Heart left ventricle (tissue), 16 donors: ENCODE measurements around the gene DPEP2NB. TPM values are rescaled to one million over a fixed set of nuclear protein-coding genes. Genes with fewer than 3 reads are reported as not detected.

Experiments used
- ATAC-seq, 4 donors: fragments of 200-7000 bp; cut with Tn5 transposase; one replicate each; pipeline ENCODE4 v1.9.1; 2020 to 2022; ENCODE audit warnings: moderate library complexity in 4 of 4, mild to moderate bottlenecking in 3 of 4, moderate number of reproducible peaks in 1 of 4
- DNase-seq, 5 donors: peaks; one replicate each; pipeline ENCODE4 v3.0.0-alpha.2; 2020
- H3K27ac ChIP-seq, 12 donors: fragments of 200-600 bp; sonication (generic) in 4 of 12; one replicate each; pipeline versions ENCODE4 v1.5.0 to v1.8.0; 2016 to 2022; ENCODE audit warnings: mild to moderate bottlenecking in 2 of 12
- H3K27me3 ChIP-seq, 9 donors: fragments of 200-600 bp; sonication (generic) in 2 of 9; one replicate each; pipeline versions ENCODE4 v1.5.1 to v1.8.0; 2016 to 2022; ENCODE audit warnings: mild to moderate bottlenecking in 3 of 9
- H3K36me3 ChIP-seq, 9 donors: fragments of 200-600 bp; sonication (generic) in 2 of 9; one replicate each; pipeline versions ENCODE4 v1.5.0 to v1.8.0; 2018 to 2022; ENCODE audit warnings: mild to moderate bottlenecking in 2 of 9
- H3K4me1 ChIP-seq, 12 donors: fragments of 200-600 bp; sonication (generic) in 4 of 12; one replicate each; pipeline versions ENCODE4 v1.5.0 to v1.8.0; 2016 to 2022; ENCODE audit warnings: mild to moderate bottlenecking in 3 of 12
- H3K4me3 ChIP-seq, 12 donors: fragments of 200-600 bp; sonication (generic) in 4 of 12; one replicate each; pipeline versions ENCODE4 v1.5.0 to v1.8.0; 2017 to 2022; ENCODE audit warnings: mild to moderate bottlenecking in 9 of 12, moderate library complexity in 4 of 12
- H3K9me3 ChIP-seq, 12 donors: fragments of 200-600 bp; sonication (generic) in 4 of 12; one replicate each; pipeline versions ENCODE4 v1.5.0 to v1.8.0; 2016 to 2022; ENCODE audit warnings: mild to moderate bottlenecking in 1 of 12
- POLR2A ChIP-seq, 2 donors: fragments of 450-650 bp; IDR thresholded peaks; one replicate each; pipeline ENCODE4 v1.6.1; 2017; ENCODE audit warnings: antibody characterized with exemption in 2 of 2, mild to moderate bottlenecking in 2 of 2, moderate library complexity in 2 of 2
- WGBS, 4 donors: extraction: QIAGEN DNeasy Blood & Tissue Kit in 2 of 4; methylation state at CpG; one replicate each; pipeline versions ENCODE4 v1.1.5 to v1.1.7; 2013 to 2018; 5-methylcytosine and 5-hydroxymethylcytosine counted together
- intact Hi-C, 10 donors: fragments of 100-400 bp; cut with DNase I; formaldehyde crosslinking; loops; one replicate each; pipeline versions ENCODE4 v1.11.1 to v1.14.2; 2022
- polyA plus RNA-seq, 2 donors: library from polyadenylated mRNA; stranded (reverse); fragments of 200-250 nt; gene quantifications; one replicate each; pipeline ENCODE4 v1.2.3, GENCODE V29; 2013
- total RNA-seq, 9 donors: library from RNA; depleted of rRNA in 2 of 9; stranded (reverse); fragments of >200 nt in 2 of 9; fragmentation: NEBNext Ultra II Directional in 3 of 9; extraction: Animal tissue kit (Norgen Biotek cat#: 25700) in 3 of 9; gene quantifications; one replicate each; pipeline versions ENCODE4 v1.1.0 to v1.2.4, GENCODE V29; 2016 to 2023
- TF ChIP-seq, protein P1 (sequence below), 12 donors: fragments of 200-600 bp; sonication (generic) in 4 of 12; IDR thresholded peaks; one replicate each; pipeline versions ENCODE4 v1.5.0 to v1.8.0; 2018 to 2022; ENCODE audit warnings: antibody characterized with exemption in 12 of 12, mild to moderate bottlenecking in 5 of 12
- donor health status: ischemic (EF 13 %, LVEDD 7.1; RV severe dilation, severe dysfunction).
- donor health status: healthy with polysubstance abuse.
- donor health status: DM: no; HTN: yes; CAD: no.
- donor health status: DM: no; HTN: no; CAD: no.
- donor health status: ischemic (EF 25% LVEDD 6.9; RV normal size, moderate dysfunction).
- donor health status: ischemic (EF 25% LVEDD 5.7; RV mildly dilated, moderate dysfunction).
- donor health status: healthy.
- donor health status: DM: yes; HTN: yes; CAD: no.
- donor health status: ischemic (EF 35%, LVEDD 5.7; RV mildly dilated, moderate dysfunction).
- donor health status: nonischemic (EF 11% LVEDD 7.7; RV severe dilation, severe dysfunction).
- donor health status: DM: yes; HTN: yes; CAD: no.
- donor health status: PGD.
- donor health status: ischemic (EF 29% LVEDD 5.4; RV normal size, mild dysfunction).
- donor health status: nonischemic (EF 23%, LVEDD 6.1; RV moderate dilation, normal function).

The DPEP2NB gene
- total and polyA plus RNA-seq, 11 donors = not detected

DNA sequence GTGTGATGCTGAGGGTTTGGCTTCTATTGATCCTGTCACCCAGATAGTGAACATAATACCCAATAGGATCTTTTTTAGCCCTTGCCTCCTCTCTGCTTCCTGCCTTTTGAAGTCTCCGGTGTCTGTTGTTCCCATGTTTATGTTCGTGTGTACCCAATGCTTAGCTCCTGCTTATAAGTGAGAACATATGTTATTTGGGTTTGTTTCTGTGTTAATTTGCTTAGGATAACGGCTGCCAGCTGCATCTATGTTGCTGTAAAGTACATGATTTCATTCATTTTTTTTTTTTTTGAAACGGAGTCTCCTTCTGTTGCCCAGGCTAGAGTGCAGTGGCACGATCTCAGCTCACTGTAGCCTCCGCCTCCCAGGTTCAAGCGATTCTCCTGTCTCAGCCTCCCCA lies 30.4 kb upstream of the DPEP2NB start:
- Histone ChIP-seq H3K27me3 (no peaks in the 10 kb centered on the region), H3K4me1 (peaks cover 0 to 15% (median 0%) of the 10 kb centered on the region in 12 donors), H3K27ac (no peak overlapping the region), H3K9me3 (no peaks in the 10 kb centered on the region), H3K4me3 (no peak overlapping the region), H3K36me3 (peaks cover 0 to 50% (median 13%) of the 10 kb centered on the region in 9 donors)
- ATAC-seq (no peak), DNase-seq (no peak)
- intact Hi-C loops = loop anchor here in 6 of 10 donors (10.0 kb wide), 5 partner anchors 51 to 521 kb away; partner anchors contain the start of genes DPEP2 (in 2 of the 6), NRN1L (in 1 of the 6) and RIPOR1 (in 1 of the 6)
- TF ChIP-seq, protein P1, sequence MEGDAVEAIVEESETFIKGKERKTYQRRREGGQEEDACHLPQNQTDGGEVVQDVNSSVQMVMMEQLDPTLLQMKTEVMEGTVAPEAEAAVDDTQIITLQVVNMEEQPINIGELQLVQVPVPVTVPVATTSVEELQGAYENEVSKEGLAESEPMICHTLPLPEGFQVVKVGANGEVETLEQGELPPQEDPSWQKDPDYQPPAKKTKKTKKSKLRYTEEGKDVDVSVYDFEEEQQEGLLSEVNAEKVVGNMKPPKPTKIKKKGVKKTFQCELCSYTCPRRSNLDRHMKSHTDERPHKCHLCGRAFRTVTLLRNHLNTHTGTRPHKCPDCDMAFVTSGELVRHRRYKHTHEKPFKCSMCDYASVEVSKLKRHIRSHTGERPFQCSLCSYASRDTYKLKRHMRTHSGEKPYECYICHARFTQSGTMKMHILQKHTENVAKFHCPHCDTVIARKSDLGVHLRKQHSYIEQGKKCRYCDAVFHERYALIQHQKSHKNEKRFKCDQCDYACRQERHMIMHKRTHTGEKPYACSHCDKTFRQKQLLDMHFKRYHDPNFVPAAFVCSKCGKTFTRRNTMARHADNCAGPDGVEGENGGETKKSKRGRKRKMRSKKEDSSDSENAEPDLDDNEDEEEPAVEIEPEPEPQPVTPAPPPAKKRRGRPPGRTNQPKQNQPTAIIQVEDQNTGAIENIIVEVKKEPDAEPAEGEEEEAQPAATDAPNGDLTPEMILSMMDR (IDR thresholded peaks at IDR 0.05) = no peak
- TF ChIP-seq POLR2A (IDR thresholded peaks at IDR 0.05) = no peak
- WGBS, 4 donors = 91 to 93% (median 92%) methylated on average over 7 of the region's 7 CpGs

DNA sequence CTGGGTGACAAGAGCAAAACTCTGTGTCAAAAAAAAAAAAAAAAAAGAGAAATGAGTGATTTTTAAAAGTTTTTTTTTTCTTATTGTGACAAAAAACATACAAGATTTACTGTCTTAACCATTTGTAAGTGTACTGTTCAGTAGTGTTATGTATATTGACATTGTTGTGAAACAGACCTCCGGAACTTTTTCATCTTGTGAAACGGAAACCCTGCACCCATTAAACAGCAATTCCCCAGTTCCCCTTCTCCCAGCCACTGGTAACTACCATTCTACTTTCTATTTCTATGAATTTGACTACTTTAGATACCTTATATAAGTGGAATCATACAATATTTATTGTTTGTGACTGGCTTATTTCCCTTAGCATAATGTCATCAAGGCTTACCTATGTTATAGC lies 26.1 kb upstream of the DPEP2NB start:
- 85 to 93% (median 90%) methylated on average over 2 of the region's 2 CpGs for WGBS, 4 donors
- ATAC-seq (peak in 1 of 4 donors; percentile 54), DNase-seq (no peak)
- intact Hi-C loops = loop anchor here (2.0 to 10.0 kb wide), 13 partner anchors 47 to 517 kb away; partner anchors contain the start of genes NRN1L (in 7 of the 10), DPEP2 (in 2 of the 10), PSMB10 (in 2 of the 10) and LCAT (in 1 of the 10)
- no peak for TF ChIP-seq POLR2A (IDR thresholded peaks at IDR 0.05)
- TF ChIP-seq, protein P1 (IDR thresholded peaks at IDR 0.05) = no peak
- Histone ChIP-seq H3K9me3 (no peaks in the 10 kb centered on the region), H3K27ac (peak overlapping the region in 1 of 12 donors; percentile 72), H3K4me1 (peaks cover 0 to 42% (median 0%) of the 10 kb centered on the region in 12 donors), H3K4me3 (no peak overlapping the region), H3K27me3 (no peaks in the 10 kb centered on the region), H3K36me3 (peaks cover 0 to 39% (median 3%) of the 10 kb centered on the region in 9 donors)

DNA sequence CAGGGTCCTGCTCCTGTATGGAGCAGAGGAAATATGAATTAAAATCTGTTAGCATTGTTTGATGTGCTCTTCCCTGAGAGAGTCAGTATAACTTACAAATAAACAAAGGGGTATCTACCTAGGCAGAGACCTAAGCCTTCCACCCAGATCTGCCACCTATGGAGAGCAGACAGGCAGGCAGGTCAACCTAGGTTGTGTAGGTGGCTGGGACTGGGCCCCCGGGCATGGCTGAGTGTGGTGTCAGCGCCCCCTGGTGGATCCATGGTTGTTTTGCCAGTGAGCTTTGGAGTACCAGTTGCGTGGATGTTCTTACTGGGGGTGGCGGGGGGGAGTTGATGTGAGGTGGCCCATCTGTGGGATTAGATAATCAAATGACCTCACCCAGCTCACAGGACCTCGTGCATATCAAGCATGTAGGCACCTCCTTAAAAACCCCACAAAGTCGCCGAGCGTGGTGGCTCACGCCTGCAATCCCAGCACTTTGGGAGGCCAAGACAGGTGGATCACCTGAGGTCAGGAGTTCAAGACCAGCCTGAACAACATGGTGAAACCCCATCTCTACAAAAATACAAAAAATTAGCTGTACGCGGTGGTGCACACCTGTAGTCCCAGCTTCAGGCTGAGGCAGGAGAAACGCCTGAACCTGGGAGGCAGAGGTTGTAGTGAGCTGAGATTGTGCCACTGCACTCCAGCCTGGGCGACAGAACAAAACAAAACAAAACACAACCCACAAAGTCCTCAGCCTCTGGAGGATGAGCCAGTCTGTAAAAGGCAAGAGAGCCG lies 25.0 kb upstream of the DPEP2NB start:
- Histone ChIP-seq H3K36me3 (peaks cover 0 to 39% (median 3%) of the 10 kb centered on the region in 9 donors), H3K27ac (peak overlapping the region in 1 of 12 donors; percentile 72), H3K4me1 (peaks cover 0 to 42% (median 0%) of the 10 kb centered on the region in 12 donors), H3K4me3 (no peak overlapping the region), H3K27me3 (no peaks in the 10 kb centered on the region), H3K9me3 (no peaks in the 10 kb centered on the region)
- WGBS, 4 donors = 64 to 69% (median 68%) methylated on average over 12 to 14 of the region's 14 CpGs
- ATAC-seq (peak; percentile 84 to 95 (median 94)), DNase-seq (peak; percentile 76 to 92 (median 84))
- intact Hi-C loops = loop anchor here (1.0 to 10.0 kb wide), 15 partner anchors 46 to 516 kb away; partner anchors contain the start of genes NRN1L (in 8 of the 10), DPEP2 (in 2 of the 10), PSMB10 (in 2 of the 10) and LCAT (in 1 of the 10)
- TF ChIP-seq, protein P1 (IDR thresholded peaks at IDR 0.05) = peak; percentile 70 to 89 (median 82)
- TF ChIP-seq POLR2A (IDR thresholded peaks at IDR 0.05) = no peak
